Endothelial cell (in vitro differentiated cells): ENCODE measurements around the gene COL9A2. TPM values are rescaled to one million over a fixed set of nuclear protein-coding genes. Genes with fewer than 3 reads are reported as not detected.

Experiments
- DNase-seq: peaks from one replicate; pipeline ENCODE4 v3.0.0; 2021; ENCODE audit warnings: low spot score
- H3K27ac Mint-ChIP-seq: one replicate; pipeline ENCODE4 v1.8.0; 2021; ENCODE audit warnings: mixed read lengths, inconsistent platforms; ENCODE audit not compliant: unreplicated experiment
- H3K27me3 Mint-ChIP-seq: one replicate; pipeline ENCODE4 v1.8.0; 2021; ENCODE audit warnings: mild to moderate bottlenecking, moderate library complexity, mixed read lengths, inconsistent platforms; ENCODE audit not compliant: unreplicated experiment
- H3K36me3 Mint-ChIP-seq: one replicate; pipeline ENCODE4 v1.8.0; 2021; ENCODE audit warnings: mild to moderate bottlenecking, low read depth, mixed read lengths, inconsistent platforms; ENCODE audit not compliant: unreplicated experiment
- H3K4me1 Mint-ChIP-seq: one replicate; pipeline ENCODE4 v1.8.0; 2021; ENCODE audit warnings: mild to moderate bottlenecking, mixed read lengths, inconsistent platforms; ENCODE audit not compliant: unreplicated experiment
- H3K4me3 Mint-ChIP-seq: one replicate; pipeline ENCODE4 v1.8.0; 2021; ENCODE audit warnings: mild to moderate bottlenecking, mixed read lengths, inconsistent platforms; ENCODE audit not compliant: unreplicated experiment
- H3K9me3 Mint-ChIP-seq: one replicate; pipeline ENCODE4 v1.8.0; 2021; ENCODE audit warnings: mixed read lengths, inconsistent platforms; ENCODE audit not compliant: unreplicated experiment
- total RNA-seq: library from RNA; stranded (reverse); fragmentation: NEBNext Ultra II Directional; extraction: Animal tissue kit (Norgen Biotek cat#: 25700); gene quantifications from one replicate; pipeline ENCODE4 v1.2.1, GENCODE V29; 2021; ENCODE audit not compliant: unreplicated experiment
- TF ChIP-seq, protein P1 (sequence below): fragments of 200-600 bp; sonication (generic); IDR thresholded peaks from one replicate; pipeline ENCODE4 v1.5.0; 2021; ENCODE audit warnings: antibody characterized with exemption; ENCODE audit not compliant: unreplicated experiment

Gene COL9A2
- total RNA-seq, 1 donor from 2014 or later: 5.4 TPM

DNA sequence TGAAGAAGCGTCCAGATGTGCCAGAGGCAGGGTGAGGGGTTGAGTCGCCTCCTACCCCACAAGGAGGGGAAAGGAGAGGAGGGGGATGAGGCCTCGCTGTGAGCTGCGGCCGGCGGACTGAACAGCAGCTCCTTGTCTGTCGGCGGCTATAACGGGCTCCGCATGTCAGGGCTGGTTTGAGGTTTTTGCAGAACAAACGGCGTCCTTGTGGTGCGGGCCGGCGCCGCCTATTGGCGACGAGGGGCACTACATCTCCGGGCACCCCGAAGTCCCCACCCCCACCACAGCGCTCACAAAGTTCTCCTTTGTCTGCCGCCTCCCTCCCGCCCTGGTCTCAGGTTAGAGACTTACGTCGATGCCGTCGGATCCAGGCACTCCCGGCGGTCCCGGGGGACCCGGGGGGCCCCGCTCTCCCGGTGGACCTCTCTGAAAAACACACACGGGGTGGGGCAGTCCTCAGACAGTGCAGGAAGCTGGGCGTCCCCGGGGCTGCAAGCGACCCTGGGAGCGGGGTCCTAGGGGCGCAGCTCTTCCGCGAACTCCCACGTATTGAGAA is 1.8 kb downstream of the COL9A2 start:
- Mint-ChIP-seq H3K9me3 (no peaks in the 10 kb centered on the region), H3K27me3 (peaks cover 17% of the 10 kb centered on the region), H3K4me3 (no peak overlapping the region), H3K4me1 (peaks cover 13% of the 10 kb centered on the region), H3K27ac (no peak overlapping the region), H3K36me3 (no peaks in the 10 kb centered on the region)
- peak; percentile 86 for DNase-seq
- TF ChIP-seq, protein P1, sequence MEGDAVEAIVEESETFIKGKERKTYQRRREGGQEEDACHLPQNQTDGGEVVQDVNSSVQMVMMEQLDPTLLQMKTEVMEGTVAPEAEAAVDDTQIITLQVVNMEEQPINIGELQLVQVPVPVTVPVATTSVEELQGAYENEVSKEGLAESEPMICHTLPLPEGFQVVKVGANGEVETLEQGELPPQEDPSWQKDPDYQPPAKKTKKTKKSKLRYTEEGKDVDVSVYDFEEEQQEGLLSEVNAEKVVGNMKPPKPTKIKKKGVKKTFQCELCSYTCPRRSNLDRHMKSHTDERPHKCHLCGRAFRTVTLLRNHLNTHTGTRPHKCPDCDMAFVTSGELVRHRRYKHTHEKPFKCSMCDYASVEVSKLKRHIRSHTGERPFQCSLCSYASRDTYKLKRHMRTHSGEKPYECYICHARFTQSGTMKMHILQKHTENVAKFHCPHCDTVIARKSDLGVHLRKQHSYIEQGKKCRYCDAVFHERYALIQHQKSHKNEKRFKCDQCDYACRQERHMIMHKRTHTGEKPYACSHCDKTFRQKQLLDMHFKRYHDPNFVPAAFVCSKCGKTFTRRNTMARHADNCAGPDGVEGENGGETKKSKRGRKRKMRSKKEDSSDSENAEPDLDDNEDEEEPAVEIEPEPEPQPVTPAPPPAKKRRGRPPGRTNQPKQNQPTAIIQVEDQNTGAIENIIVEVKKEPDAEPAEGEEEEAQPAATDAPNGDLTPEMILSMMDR: peak; percentile 97

DNA sequence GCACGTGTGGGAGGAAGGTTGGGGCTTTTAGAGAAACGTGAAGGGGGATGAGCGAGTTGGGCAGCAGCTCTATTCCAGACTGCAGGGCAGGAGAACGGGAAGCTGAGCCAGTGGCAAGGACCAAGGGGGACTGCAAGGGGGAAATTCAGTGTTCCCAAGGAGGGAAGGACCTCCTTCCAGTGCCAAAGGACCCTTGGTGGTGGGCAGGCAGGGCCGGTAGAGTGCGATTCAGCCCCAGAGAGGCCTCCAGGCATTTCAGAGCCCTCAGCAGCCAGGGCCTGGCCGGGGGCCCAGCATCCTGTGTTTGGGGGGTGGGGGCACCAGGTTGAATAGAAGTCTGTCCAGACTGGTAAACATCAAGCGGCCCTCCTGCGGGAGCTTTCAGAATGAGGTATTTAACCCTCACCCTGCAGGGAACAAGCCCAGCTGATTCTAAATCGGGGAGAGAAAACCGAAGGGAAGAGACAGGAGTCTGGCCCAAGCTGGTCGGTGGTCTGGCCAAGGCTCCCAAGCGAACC is 2.3 kb downstream of the COL9A2 start:
- no peak for DNase-seq
- Mint-ChIP-seq H3K27me3 (peaks cover 17% of the 10 kb centered on the region), H3K9me3 (no peaks in the 10 kb centered on the region), H3K27ac (no peak overlapping the region), H3K36me3 (no peaks in the 10 kb centered on the region), H3K4me3 (peak overlapping the region; percentile 77), H3K4me1 (peaks cover 13% of the 10 kb centered on the region)
- TF ChIP-seq, protein P1: no peak

GRCh38 chr1:40313958-40314720 is 2.9 kb downstream of the COL9A2 start:
- Mint-ChIP-seq H3K4me1 (peaks cover 13% of the 10 kb centered on the region), H3K4me3 (peak overlapping the region; percentile 77), H3K9me3 (no peaks in the 10 kb centered on the region), H3K27me3 (peaks cover 17% of the 10 kb centered on the region), H3K27ac (no peak overlapping the region), H3K36me3 (no peaks in the 10 kb centered on the region)
- TF ChIP-seq, protein P1: no peak
- DNase-seq: no peak

DNA sequence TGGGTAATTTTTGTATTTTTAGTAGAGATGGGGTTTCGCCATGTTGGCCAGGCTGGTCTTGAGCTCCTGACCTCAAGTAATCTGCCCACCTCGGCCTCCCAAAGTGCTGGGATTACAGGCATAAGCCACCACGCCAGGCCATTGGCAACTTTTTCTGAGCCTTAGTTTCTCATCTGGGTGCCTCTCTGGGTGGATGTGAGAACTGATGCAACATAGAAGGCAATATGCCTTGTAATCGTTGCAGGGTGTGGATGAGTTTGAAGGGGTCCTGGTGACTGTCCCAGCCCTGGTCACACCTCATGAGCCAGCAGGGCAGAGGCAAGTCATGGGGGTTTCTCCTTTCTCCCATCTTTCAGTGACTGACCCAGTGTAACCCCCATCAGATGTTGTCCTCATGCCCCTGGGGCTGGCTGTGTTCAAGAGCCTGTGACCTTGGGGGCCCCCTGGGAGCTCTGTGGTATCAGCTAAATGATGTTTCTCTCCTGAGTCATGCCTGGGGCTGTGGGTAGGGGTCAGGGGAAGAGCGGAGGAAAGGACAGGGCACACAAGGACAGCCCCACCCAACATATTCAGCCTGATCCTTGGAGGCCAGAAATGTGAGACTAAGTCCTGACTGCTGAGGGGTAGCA is 3.6 kb downstream of the COL9A2 start:
- no peak for DNase-seq
- Mint-ChIP-seq H3K36me3 (no peaks in the 10 kb centered on the region), H3K4me1 (peaks cover 13% of the 10 kb centered on the region), H3K27ac (no peak overlapping the region), H3K4me3 (no peak overlapping the region), H3K9me3 (no peaks in the 10 kb centered on the region), H3K27me3 (peaks cover 15% of the 10 kb centered on the region)
- TF ChIP-seq, protein P1: no peak
